IPS-NIHi7 (cell line): Measurements from ENCODE around the gene DMD.

ENCODE experiments used
- DNase-seq: peaks from one replicate; pipeline ENCODE4 v3.0.0; 2012; ENCODE audit warnings: mixed read lengths; ENCODE audit errors: extremely low spot score

DMD gene

GRCh38 chrX:31301941-31302340 lies 1909.4 kb downstream of the DMD start:
- DNase-seq, result no peak

GRCh38 chrX:31301203-31301602 lies 1910.1 kb downstream of the DMD start:
- DNase-seq, result no peak

- no peak for DNase-seq
Measured at GRCh38 chrX:31298916-31299315, 1912.4 kb downstream of the DMD start.

- DNase-seq, result no peak
Measured at GRCh38 chrX:31297881-31298280, 1913.5 kb downstream of the DMD start.

GRCh38 chrX:31294475-31294874 lies 1916.9 kb downstream of the DMD start:
- no peak for DNase-seq

GRCh38 chrX:31293409-31293808 lies 1917.9 kb downstream of the DMD start:
- DNase-seq, result no peak

- no peak for DNase-seq
Measured at GRCh38 chrX:31291131-31291530, 1920.2 kb downstream of the DMD start.

- DNase-seq, result no peak
Measured at GRCh38 chrX:31287861-31288260, 1923.5 kb downstream of the DMD start.

- DNase-seq, result no peak
Measured at GRCh38 chrX:31280580-31280979, 1930.8 kb downstream of the DMD start.

- peak; percentile 60 for DNase-seq
Measured at GRCh38 chrX:31279359-31279758, 1932.0 kb downstream of the DMD start.

GRCh38 chrX:31272472-31272775 lies 1938.9 kb downstream of the DMD start:
- no peak for DNase-seq

GRCh38 chrX:31271615-31272471 lies 1939.5 kb downstream of the DMD start:
- no peak for DNase-seq

- no peak for DNase-seq
Measured at GRCh38 chrX:31269914-31270313, 1941.4 kb downstream of the DMD start.

- peak; percentile 22 for DNase-seq
Measured at GRCh38 chrX:31268359-31268758, 1943.0 kb downstream of the DMD start.

- peak; percentile 87 for DNase-seq
Measured at GRCh38 chrX:31266203-31267076, 1944.9 kb downstream of the DMD start.

- no peak for DNase-seq
Measured at GRCh38 chrX:31265383-31265782, 1946.0 kb downstream of the DMD start.

- DNase-seq, result no peak
Measured at GRCh38 chrX:31260351-31260750, 1951.0 kb downstream of the DMD start.

GRCh38 chrX:31258166-31258565 lies 1953.2 kb downstream of the DMD start:
- no peak for DNase-seq

- no peak for DNase-seq
Measured at GRCh38 chrX:31255310-31256033, 1955.9 kb downstream of the DMD start.

- no peak for DNase-seq
Measured at GRCh38 chrX:31252133-31252532, 1959.2 kb downstream of the DMD start.

- DNase-seq, result no peak
Measured at GRCh38 chrX:31251336-31251735, 1960.0 kb downstream of the DMD start.

- no peak for DNase-seq
Measured at GRCh38 chrX:31245714-31246113, 1965.6 kb downstream of the DMD start.
